Inflammatory macrophage treated with lipopolysaccharide for 1 hour (primary cell): ENCODE measurements around the gene ARL13B.
"Not testable (repeated sequence)": the region's sequence is repeated elsewhere in the genome, so short reads cannot be mapped to it uniquely, and the experiment has no call there.

Experiments
- DNase-seq, 2 donors: peaks; one replicate each; pipeline ENCODE4 v3.0.0-alpha.2; 2020 to 2022

The ARL13B gene

DNA sequence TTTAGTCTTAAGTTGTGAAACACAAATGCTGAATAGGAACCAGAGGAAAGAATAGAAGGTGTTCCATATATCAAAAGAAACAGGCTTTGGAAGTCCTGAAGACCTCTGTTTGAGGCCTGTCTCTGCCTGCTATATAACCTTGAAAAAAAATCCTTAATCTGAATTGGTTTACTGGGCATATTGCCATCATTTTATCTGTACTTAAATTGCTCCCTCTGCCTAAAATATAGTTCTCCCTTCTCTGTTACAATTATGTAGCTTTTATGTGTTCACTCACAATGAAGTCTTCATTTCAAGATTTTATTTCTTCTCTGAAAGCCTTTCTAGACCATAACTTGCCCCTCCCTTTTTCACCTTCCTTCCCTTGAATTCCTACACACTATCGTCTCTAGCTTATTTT lies 21.2 kb downstream of the ARL13B start:
- no peak for DNase-seq

- DNase-seq, result no peak
Observed at GRCh38 chr3:94001827-94002495, 22.0 kb downstream of the ARL13B start.

DNA sequence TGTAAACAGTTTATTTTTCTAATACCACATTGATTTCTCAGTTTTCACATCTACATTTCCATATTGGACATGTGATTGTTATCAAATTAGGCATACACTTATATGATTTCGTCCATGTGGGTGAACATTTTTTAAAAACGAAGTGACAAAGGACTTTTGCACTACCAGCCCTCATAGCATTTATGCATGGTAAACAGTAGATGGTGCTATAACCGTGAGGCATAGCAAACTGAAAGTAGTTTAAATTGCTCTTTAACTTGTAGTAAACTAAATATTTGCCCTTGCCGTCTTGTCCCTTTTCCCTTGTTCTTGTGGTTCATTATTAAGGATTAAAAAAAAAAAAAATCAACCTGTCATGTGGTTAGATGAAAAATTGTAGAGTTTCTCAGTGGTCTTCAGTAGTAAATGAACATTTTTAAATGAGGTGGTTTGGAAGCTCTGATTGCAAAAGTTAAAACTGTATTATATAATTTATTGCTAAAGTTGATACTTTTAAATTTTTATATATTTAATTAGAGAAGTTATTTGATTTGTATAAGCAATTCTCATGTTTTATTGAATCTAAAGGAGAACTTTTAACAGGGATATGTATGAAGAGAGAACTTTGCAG lies 24.5 kb downstream of the ARL13B start:
- DNase-seq, result peak; percentile 50 to 64

GRCh38 chr3:94008253-94008652 lies 28.3 kb downstream of the ARL13B start:
- DNase-seq, result no peak

- no peak for DNase-seq
Observed at GRCh38 chr3:94009608-94010007, 29.7 kb downstream of the ARL13B start.

- peak; percentile 45 to 50 for DNase-seq
Observed at GRCh38 chr3:94011233-94011711, 31.3 kb downstream of the ARL13B start.

- no peak for DNase-seq
Observed at GRCh38 chr3:94012185-94012584, 32.2 kb downstream of the ARL13B start.

- no peak for DNase-seq
Observed at GRCh38 chr3:94015025-94015424, 35.1 kb downstream of the ARL13B start.

DNA sequence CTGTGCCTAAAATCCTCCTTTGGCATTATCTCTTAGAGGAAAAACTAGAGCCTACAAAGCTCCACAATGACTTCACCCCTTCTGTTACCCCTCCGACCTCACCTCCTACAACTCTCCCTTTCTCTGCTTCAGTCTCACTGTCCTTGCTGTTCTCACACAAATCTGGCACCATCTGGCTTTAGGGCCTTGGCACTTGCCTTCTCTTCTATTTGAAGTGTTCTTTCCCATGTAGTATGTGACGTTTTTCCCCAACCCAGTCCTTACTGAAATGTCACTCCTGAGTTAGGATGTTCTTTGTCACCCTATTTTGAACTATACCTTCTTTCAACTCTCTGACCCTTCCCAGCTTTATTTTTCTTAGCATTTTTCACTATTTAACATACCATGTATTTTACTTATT lies 39.7 kb downstream of the ARL13B start:
- DNase-seq, result no peak

DNA sequence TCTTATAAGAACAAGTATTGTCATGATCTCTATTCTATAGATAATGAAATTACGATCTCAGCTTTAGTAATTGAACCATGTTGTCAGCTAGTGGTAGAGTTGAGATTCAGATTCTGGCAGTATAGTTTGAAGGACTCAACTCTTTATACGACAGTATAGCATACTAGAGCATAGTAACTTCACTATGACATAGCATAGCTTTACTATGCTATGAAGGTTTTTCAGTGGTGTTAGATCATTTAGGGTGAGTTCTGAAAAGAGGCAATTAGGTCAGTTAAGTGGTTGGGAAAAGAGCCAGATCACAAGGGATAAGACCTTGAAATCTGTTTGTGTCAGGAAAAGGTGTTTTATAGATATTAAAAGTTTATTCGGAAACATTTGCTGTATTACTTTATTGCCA lies 40.3 kb downstream of the ARL13B start:
- DNase-seq, result no peak

DNA sequence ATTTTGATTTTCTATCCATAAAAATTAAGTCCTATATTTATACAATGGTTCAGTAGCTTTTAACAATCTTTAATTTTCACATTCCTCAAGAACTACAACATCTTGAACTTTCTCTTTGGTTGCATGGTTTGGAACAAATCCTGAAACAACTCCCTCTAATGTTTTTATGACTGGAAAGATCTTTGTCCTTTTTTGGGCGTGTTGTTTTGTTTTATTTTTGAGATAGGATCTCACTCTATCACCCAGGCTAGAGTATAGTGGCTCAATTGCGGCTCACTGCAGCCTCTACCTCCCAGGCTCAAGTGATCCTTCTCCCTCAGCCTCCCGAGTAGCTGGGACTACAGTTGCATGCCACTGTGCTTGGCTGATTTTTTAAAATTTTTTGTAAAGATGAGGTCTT lies 44.4 kb downstream of the ARL13B start:
- DNase-seq, result no peak

- DNase-seq, result no peak
Observed at GRCh38 chr3:94026623-94027022, 46.7 kb downstream of the ARL13B start.

DNA sequence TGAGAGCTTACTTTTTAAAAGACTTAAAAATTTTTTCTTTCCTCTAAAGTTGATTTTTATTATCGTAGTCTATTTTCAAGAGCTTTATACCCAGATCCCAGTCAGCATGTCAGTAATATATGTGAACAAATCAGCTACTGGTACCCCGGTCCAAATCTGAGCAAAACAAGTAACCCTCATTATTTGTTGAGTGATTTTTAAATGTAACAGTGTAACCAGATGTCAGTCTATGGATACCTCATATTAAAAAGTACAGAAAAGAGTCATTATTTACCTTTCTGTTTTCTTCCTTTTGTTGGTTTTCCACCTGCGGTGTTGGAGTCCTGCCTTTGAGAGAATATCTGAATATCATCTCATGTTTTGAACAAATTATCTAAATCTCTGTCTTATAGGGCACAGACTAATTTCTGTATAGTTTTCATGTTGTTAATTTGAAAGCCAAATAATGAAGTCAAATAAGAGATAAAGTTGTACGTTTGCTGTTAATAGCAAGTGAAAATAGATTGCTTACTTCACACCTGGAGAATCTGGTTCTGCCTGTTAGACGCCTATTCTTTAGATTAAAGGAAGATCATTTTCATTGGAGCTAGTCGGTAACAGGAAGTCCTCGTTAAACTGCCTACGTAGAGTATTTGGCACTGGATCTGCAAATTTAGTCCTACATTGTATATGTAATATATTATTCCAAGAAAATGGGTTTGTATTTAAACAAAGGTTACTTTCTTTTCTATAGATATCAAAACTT lies 48.3 kb downstream of the ARL13B start, which contains the start of gene STX19:
Gene STX19, minus strand, starts transcription at position 505 of the 745 bp plus-strand sequence. CDS start 13,328 bp downstream, outside the sequence.
- no peak for DNase-seq

- peak; percentile 10 to 58 for DNase-seq
Observed at GRCh38 chr3:94036909-94037507, 57.1 kb downstream of the ARL13B start.

DNA sequence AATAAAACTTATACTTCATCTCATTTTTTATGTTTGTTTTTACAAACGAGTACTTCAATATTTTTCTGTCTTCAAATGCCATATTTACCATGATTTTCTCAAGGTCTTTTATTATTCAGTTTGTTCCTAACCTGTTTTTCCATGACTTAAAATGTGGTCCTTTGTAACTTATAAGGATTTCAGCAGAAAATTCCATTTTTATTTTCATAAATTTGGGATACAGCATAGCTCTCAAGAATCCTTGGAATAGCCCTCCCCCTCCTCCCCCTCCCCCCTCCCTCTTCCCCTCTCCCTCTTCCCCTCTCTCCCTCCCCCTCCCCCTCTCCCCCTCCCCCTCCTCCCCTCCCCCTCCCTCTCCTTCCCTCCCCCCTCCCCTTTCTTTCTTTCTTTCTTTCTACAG lies 63.3 kb downstream of the ARL13B start:
- no peak for DNase-seq

- DNase-seq, result not testable (repeated sequence)
Observed at GRCh38 chr3:94044100-94044936, 64.4 kb downstream of the ARL13B start.

GRCh38 chr3:94046533-94046932 lies 66.6 kb downstream of the ARL13B start:
- no peak for DNase-seq

GRCh38 chr3:94049267-94049666 lies 69.3 kb downstream of the ARL13B start:
- DNase-seq, result no peak

GRCh38 chr3:94050546-94050945 lies 70.6 kb downstream of the ARL13B start:
- DNase-seq, result no peak

DNA sequence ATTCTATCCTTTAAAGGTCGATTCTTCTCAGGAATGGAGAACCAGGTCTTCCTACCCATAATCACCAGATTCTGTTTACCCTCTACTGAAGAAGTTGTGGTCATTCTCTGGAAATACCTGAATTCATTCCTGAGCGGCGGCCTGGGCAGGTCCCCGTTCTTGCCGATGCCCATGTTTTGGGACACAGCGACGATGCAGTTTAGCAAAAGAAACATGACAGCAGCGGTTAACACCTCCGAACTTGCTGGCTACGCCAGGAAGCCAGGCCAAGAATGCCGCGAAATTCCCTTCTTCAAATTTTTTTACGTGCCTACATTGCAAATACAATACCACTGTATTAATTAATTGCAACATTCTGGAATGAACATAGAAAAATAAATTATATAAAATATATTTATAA lies 81.3 kb downstream of the ARL13B start:
- DNase-seq, result no peak

DNA sequence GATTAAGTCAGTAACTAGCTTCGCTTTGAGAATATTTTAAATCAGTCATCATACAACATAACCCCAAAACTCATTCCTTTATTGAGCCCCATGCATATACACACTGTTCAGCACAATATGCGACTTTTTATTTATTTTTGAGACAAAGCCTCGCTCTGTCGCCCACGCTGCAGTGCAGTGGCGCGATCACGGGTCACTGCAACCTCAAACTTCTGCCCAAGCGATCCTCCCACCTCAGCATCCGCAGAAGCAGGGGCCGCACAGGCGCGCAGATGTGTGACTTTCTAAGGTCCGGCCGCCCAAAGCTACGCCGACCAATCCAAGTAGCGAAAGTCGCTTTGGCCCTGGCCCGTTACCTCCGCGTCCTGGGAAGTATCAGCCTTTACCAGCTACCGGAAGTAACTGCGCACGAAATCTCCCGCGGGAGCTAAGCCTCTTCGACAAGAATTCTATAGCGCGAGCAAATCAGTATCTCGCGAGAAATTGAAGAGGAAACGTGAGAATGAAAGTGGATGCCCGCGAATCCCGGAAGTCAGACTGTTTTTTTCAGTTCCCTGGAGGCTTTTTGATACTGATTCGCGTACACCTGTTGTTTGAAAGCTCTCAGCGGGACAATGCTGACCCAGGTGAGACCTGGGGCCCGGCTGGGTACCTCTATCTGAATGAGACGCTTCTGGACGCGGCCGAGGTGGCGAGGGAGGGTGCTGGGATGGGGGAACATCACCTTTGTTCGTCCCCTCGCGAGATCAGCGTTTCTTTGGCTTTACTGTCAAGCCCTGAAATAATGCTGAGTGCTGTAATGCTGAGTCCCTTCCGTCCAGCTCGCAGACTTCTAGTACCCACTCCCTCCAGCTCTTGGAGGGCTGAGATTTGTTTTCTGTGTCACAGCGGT lies 82.8 kb downstream of the ARL13B start, which contains the start of the genes DHFR2 and NSUN3:
Gene DHFR2, minus strand, starts transcription at position 404 of the 892 bp plus-strand sequence. CDS start 1,405 bp downstream, outside the sequence.
Gene NSUN3, plus strand, starts transcription at position 549 of the 892 bp plus-strand sequence. Its CDS starts 66 bp downstream, at position 615.
- peak; percentile 95 to 96 for DNase-seq
